ENCODE results near the gene ZBTB7C. TPM values are rescaled to one million over a fixed set of nuclear protein-coding genes. Genes with fewer than 3 reads are reported as not detected.

ZBTB7C gene
- polyA plus RNA-seq, 1 of the 3 experiments (the other 2 are of a cell fraction), result 0.05 TPM

DNA sequence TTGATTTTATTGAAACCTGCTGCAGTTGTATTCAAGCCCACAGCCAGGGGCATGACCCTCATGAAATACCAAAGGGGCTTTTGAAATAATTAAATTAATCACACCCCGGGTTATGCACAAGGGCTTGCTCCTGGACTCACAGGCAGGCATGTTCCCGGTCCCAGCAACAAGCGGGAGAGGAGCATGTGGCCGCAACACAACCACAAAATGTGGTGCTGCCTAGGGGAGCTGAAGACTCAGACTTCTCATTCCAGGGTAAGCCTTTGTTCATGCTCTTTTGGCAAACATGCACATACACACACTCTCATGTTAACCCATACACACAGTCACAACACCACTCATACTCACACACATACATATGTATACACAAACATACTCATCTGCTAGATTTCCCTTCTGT lies 245.1 kb downstream of the ZBTB7C start:
- POLR2A ChIA-PET, result interaction anchor here (1.5 kb wide), 1 partner anchor 24 kb away, joined by 6 read pairs; no protein-coding TSS in a partner anchor
- Histone ChIP-seq H3K9me2 (no peaks in the 10 kb centered on the region), H4K20me1 (ENCODE audit: insufficient read depth) (no peaks in the 10 kb centered on the region), H2AFZ (ENCODE audit: low read depth) (no peak overlapping the region), H3K27ac (ENCODE audit: low read depth in 2 of 2, low read length in 1 of 2) (peak overlapping the region in 1 of 2 experiments; percentile 92; a peak in 2 of 4 replicates), H3K4me1 (ENCODE audit: control insufficient read depth in 1 of 2, insufficient read depth in 2 of 2, low read depth in 1 of 2, low read length in 1 of 2) (peaks cover 0 to 69% of the 10 kb centered on the region in 2 experiments; a peak in 2 of 4 replicates), H3K27me3 (ENCODE audit: insufficient read depth) (peaks cover 3% of the 10 kb centered on the region), H3K4me2 (no peak overlapping the region), H3K4me3 (ENCODE audit: low read depth in 2 of 2, low read length in 1 of 2) (no peak overlapping the region), H3K36me3 (replicated peaks in 1 of 2; ENCODE audit: control insufficient read depth in 1 of 2, insufficient read depth in 2 of 2, low read length in 1 of 2) (no peaks in the 10 kb centered on the region), H3K9me3 (no peaks in the 10 kb centered on the region), H3K9ac (no peak overlapping the region), H3F3A (replicated peaks; ENCODE audit: insufficient read depth) (no peaks in the 10 kb centered on the region), H3K79me2 (ENCODE audit: insufficient read depth) (no peaks in the 10 kb centered on the region)
- TF ChIP-seq FOXM1 (IDR thresholded peaks at IDR 0.05; ENCODE audit: low read depth) (no peak), POLR2AphosphoS5 (IDR thresholded peaks at IDR 0.05; ENCODE audit: low read depth, low read length) (no peak), YY1 (IDR thresholded peaks at IDR 0.05; ENCODE audit: low read depth) (no peak), FOSL2 (IDR thresholded peaks at IDR 0.05; ENCODE audit: borderline replicate concordance, low read depth) (no peak), RAD21 (IDR thresholded peaks at IDR 0.05; ENCODE audit: low read length) (no peak)
- TF ChIP-seq, protein P1, sequence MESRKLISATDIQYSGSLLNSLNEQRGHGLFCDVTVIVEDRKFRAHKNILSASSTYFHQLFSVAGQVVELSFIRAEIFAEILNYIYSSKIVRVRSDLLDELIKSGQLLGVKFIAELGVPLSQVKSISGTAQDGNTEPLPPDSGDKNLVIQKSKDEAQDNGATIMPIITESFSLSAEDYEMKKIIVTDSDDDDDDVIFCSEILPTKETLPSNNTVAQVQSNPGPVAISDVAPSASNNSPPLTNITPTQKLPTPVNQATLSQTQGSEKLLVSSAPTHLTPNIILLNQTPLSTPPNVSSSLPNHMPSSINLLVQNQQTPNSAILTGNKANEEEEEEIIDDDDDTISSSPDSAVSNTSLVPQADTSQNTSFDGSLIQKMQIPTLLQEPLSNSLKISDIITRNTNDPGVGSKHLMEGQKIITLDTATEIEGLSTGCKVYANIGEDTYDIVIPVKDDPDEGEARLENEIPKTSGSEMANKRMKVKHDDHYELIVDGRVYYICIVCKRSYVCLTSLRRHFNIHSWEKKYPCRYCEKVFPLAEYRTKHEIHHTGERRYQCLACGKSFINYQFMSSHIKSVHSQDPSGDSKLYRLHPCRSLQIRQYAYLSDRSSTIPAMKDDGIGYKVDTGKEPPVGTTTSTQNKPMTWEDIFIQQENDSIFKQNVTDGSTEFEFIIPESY (IDR thresholded peaks at IDR 0.05; ENCODE audit: borderline replicate concordance, low read depth), result no peak
- DNase-seq, result peak; percentile 46
- 54% methylated on average over 4 of the region's 4 CpGs for WGBS (ENCODE audit: low lambda C conversion rate)
- CTCF ChIA-PET, result interaction anchor here (0.9 to 2.3 kb wide), 5 partner anchors 17 to 138 kb away, joined by 4 to 8 read pairs (median 5); no protein-coding TSS in a partner anchor

DNA sequence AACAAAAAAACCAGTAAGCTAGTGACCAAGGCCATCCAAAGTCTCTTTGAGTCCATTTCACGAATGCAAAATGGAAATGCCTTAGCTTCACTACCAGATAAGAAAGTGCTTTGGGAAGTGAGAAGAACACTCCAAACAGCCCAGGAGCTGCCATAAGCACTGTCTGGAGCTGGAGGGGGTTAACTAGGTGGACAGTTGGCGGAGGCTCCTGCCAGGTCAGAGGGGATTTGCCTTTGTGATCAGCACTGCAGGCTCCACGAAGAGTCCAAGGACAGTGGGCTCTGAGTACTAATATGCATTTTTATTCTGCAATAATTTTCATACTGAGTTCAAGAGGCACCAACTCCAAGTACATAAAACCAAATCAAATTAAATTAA lies 245.5 kb downstream of the ZBTB7C start:
- POLR2A ChIA-PET, result interaction anchor here (1.5 to 3.1 kb wide), 2 partner anchors 24 to 97 kb away, joined by 6 to 13 read pairs; no protein-coding TSS in a partner anchor
- no peak overlapping the region for H3K4me2 ChIP-seq
- 39% methylated on average over 3 of the region's 3 CpGs for WGBS (ENCODE audit: low lambda C conversion rate)
- no peaks in the 10 kb centered on the region for H3K36me3 ChIP-seq (replicated peaks in 1 of 2; ENCODE audit: control insufficient read depth in 1 of 2, insufficient read depth in 2 of 2, low read length in 1 of 2)
- DNase-seq, result no peak
- CTCF ChIA-PET, result interaction anchor here (0.9 to 2.3 kb wide), 6 partner anchors 8 to 138 kb away, joined by 3 to 7 read pairs (median 5); no protein-coding TSS in a partner anchor
- H3K9ac ChIP-seq, result no peak overlapping the region
- H3K9me2 ChIP-seq, result no peaks in the 10 kb centered on the region
- H3K9me3 ChIP-seq, result no peaks in the 10 kb centered on the region
- H3K27ac ChIP-seq (ENCODE audit: low read depth in 2 of 2, low read length in 1 of 2), result peak overlapping the region in 1 of 2 experiments; percentile 92; a peak in 2 of 4 replicates
- H3K4me3 ChIP-seq (ENCODE audit: low read depth in 2 of 2, low read length in 1 of 2), result no peak overlapping the region
- H3K27me3 ChIP-seq (ENCODE audit: insufficient read depth), result peaks cover 3% of the 10 kb centered on the region
- H3K79me2 ChIP-seq (ENCODE audit: insufficient read depth), result no peaks in the 10 kb centered on the region
- H2AFZ ChIP-seq (ENCODE audit: low read depth), result no peak overlapping the region
- no peak for TF ChIP-seq FOXM1 (IDR thresholded peaks at IDR 0.05; ENCODE audit: low read depth)
- TF ChIP-seq, protein P1 (IDR thresholded peaks at IDR 0.05; ENCODE audit: borderline replicate concordance, low read depth), result no peak
- no peak for TF ChIP-seq TAF1 (IDR thresholded peaks at IDR 0.05; ENCODE audit: borderline replicate concordance, low read depth, low read length)
- no peaks in the 10 kb centered on the region for H3F3A ChIP-seq (replicated peaks; ENCODE audit: insufficient read depth)
- peaks cover 0 to 67% of the 10 kb centered on the region in 2 experiments; a peak in 2 of 4 replicates for H3K4me1 ChIP-seq (ENCODE audit: control insufficient read depth in 1 of 2, insufficient read depth in 2 of 2, low read depth in 1 of 2, low read length in 1 of 2)
- no peaks in the 10 kb centered on the region for H4K20me1 ChIP-seq (ENCODE audit: insufficient read depth)

All from SK-N-SH (cell line).